Memory B cell (primary cell): ENCODE data around the gene NCBP3.
"Not testable (repeated sequence)": the region's sequence is repeated elsewhere in the genome, so short reads cannot be mapped to it uniquely, and the experiment has no call there.

ENCODE experiments used
- ATAC-seq: fragments of 150-1000 bp; cut with Tn5 transposase; 2 replicates; pipeline ENCODE4 v1.10.0; 2021; ENCODE audit warnings: low read depth, mild to moderate bottlenecking, moderate library complexity
- DNase-seq, 2 donors: peaks; one replicate each; pipeline ENCODE4 v3.0.0; 2022; ENCODE audit warnings: low spot score in 2 of 2
- H3K27ac Mint-ChIP-seq: one replicate; pipeline ENCODE4 v1.8.0; 2022; ENCODE audit warnings: mild to moderate bottlenecking, moderate library complexity, mixed read lengths
- H3K27me3 Mint-ChIP-seq: one replicate; pipeline ENCODE4 v1.8.0; 2022; ENCODE audit warnings: mixed read lengths
- H3K36me3 Mint-ChIP-seq: one replicate; pipeline ENCODE4 v1.8.0; 2022; ENCODE audit warnings: mild to moderate bottlenecking, mixed read lengths
- H3K4me1 Mint-ChIP-seq: one replicate; pipeline ENCODE4 v1.8.0; 2022; ENCODE audit warnings: mixed read lengths
- H3K4me3 Mint-ChIP-seq: one replicate; pipeline ENCODE4 v1.8.0; 2022; ENCODE audit warnings: mild to moderate bottlenecking, moderate library complexity, mixed read lengths
- H3K9me3 Mint-ChIP-seq: one replicate; pipeline ENCODE4 v1.8.0; 2022; ENCODE audit warnings: mixed read lengths

The NCBP3 gene

GRCh38 chr17:3870871-3871306 lies 24.8 kb upstream of the NCBP3 start:
- Mint-ChIP-seq H3K4me1 (peaks cover 2% of the 10 kb centered on the region), H3K9me3 (no peaks in the 10 kb centered on the region), H3K36me3 (peaks cover 11% of the 10 kb centered on the region), H3K27me3 (no peaks in the 10 kb centered on the region), H3K27ac (peak overlapping the region; percentile 21), H3K4me3 (peak overlapping the region; percentile 24)
- DNase-seq (no peak), ATAC-seq (no peak)

- H3K9me3 Mint-ChIP-seq, result no peaks in the 10 kb centered on the region
- H3K4me3 Mint-ChIP-seq, result no peak overlapping the region
- DNase-seq, result no peak
- peaks cover 6% of the 10 kb centered on the region for H3K36me3 Mint-ChIP-seq
- peaks cover 2% of the 10 kb centered on the region for H3K4me1 Mint-ChIP-seq
- no peaks in the 10 kb centered on the region for H3K27me3 Mint-ChIP-seq
- H3K27ac Mint-ChIP-seq, result no peak overlapping the region
- ATAC-seq, result no peak
These were observed 21.6 kb upstream of the NCBP3 start for GRCh38 chr17:3867606-3868005.

GRCh38 chr17:3867106-3867505 lies 21.1 kb upstream of the NCBP3 start:
- Mint-ChIP-seq H3K36me3 (peaks cover 6% of the 10 kb centered on the region), H3K4me1 (peaks cover 2% of the 10 kb centered on the region), H3K27me3 (no peaks in the 10 kb centered on the region), H3K9me3 (no peaks in the 10 kb centered on the region), H3K27ac (no peak overlapping the region), H3K4me3 (no peak overlapping the region)
- ATAC-seq (no peak), DNase-seq (no peak)

- Mint-ChIP-seq H3K4me1 (peaks cover 2% of the 10 kb centered on the region), H3K9me3 (no peaks in the 10 kb centered on the region), H3K36me3 (peaks cover 6% of the 10 kb centered on the region), H3K27ac (no peak overlapping the region), H3K4me3 (no peak overlapping the region), H3K27me3 (no peaks in the 10 kb centered on the region)
- DNase-seq (no peak), ATAC-seq (no peak)
These were observed 20.2 kb upstream of the NCBP3 start for GRCh38 chr17:3866276-3866675.

- H3K9me3 Mint-ChIP-seq, result no peaks in the 10 kb centered on the region
- H3K4me3 Mint-ChIP-seq, result no peak overlapping the region
- H3K4me1 Mint-ChIP-seq, result no peaks in the 10 kb centered on the region
- ATAC-seq, result no peak
- H3K27me3 Mint-ChIP-seq, result no peaks in the 10 kb centered on the region
- DNase-seq, result no peak
- no peak overlapping the region for H3K27ac Mint-ChIP-seq
- peaks cover 4% of the 10 kb centered on the region for H3K36me3 Mint-ChIP-seq
These were observed 19.1 kb upstream of the NCBP3 start for GRCh38 chr17:3865176-3865575.

- H3K4me3 Mint-ChIP-seq, result no peak overlapping the region
- no peaks in the 10 kb centered on the region for H3K9me3 Mint-ChIP-seq
- no peak overlapping the region for H3K27ac Mint-ChIP-seq
- no peaks in the 10 kb centered on the region for H3K27me3 Mint-ChIP-seq
- DNase-seq, result no peak
- H3K4me1 Mint-ChIP-seq, result no peaks in the 10 kb centered on the region
- no peak for ATAC-seq
- H3K36me3 Mint-ChIP-seq, result peaks cover 4% of the 10 kb centered on the region
These were observed 18.5 kb upstream of the NCBP3 start for GRCh38 chr17:3864534-3864933.

- no peak overlapping the region for H3K27ac Mint-ChIP-seq
These were observed 16.0 kb upstream of the NCBP3 start for GRCh38 chr17:3861761-3862681.

GRCh38 chr17:3860939-3861700 lies 15.1 kb upstream of the NCBP3 start:
- H3K27me3 Mint-ChIP-seq, result peaks cover 3% of the 10 kb centered on the region
- H3K27ac Mint-ChIP-seq, result no peak overlapping the region
- H3K36me3 Mint-ChIP-seq, result peaks cover 2% of the 10 kb centered on the region
- ATAC-seq (no peak), DNase-seq (no peak)
- H3K4me1 Mint-ChIP-seq, result no peaks in the 10 kb centered on the region
- H3K9me3 Mint-ChIP-seq, result no peaks in the 10 kb centered on the region
- H3K4me3 Mint-ChIP-seq, result no peak overlapping the region

More at GRCh38 chr17:3861761-3862681, 16.0 kb upstream of the NCBP3 start:
- Mint-ChIP-seq H3K4me1 (no peaks in the 10 kb centered on the region), H3K36me3 (peaks cover 2% of the 10 kb centered on the region), H3K27me3 (peaks cover under 1% of the 10 kb centered on the region), H3K9me3 (no peaks in the 10 kb centered on the region), H3K4me3 (no peak overlapping the region)
- ATAC-seq (no peak), DNase-seq (no peak)

GRCh38 chr17:3859940-3860339 lies 13.9 kb upstream of the NCBP3 start:
- Mint-ChIP-seq H3K27ac (no peak overlapping the region), H3K4me3 (no peak overlapping the region), H3K9me3 (no peaks in the 10 kb centered on the region), H3K27me3 (peaks cover 4% of the 10 kb centered on the region), H3K36me3 (peaks cover 2% of the 10 kb centered on the region), H3K4me1 (no peaks in the 10 kb centered on the region)
- DNase-seq (no peak), ATAC-seq (no peak)

GRCh38 chr17:3857261-3858105 lies 11.4 kb upstream of the NCBP3 start:
- H3K27ac Mint-ChIP-seq, result no peak overlapping the region
- DNase-seq, result no peak
- peaks cover 2% of the 10 kb centered on the region for H3K36me3 Mint-ChIP-seq
- H3K27me3 Mint-ChIP-seq, result peaks cover 7% of the 10 kb centered on the region
- no peak for ATAC-seq
- H3K9me3 Mint-ChIP-seq, result no peaks in the 10 kb centered on the region
- H3K4me3 Mint-ChIP-seq, result no peak overlapping the region
- H3K4me1 Mint-ChIP-seq, result no peaks in the 10 kb centered on the region

- not testable (repeated sequence) for H3K36me3 Mint-ChIP-seq, H3K4me3 Mint-ChIP-seq, ATAC-seq, H3K27ac Mint-ChIP-seq, DNase-seq, H3K4me1 Mint-ChIP-seq, H3K9me3 Mint-ChIP-seq
- H3K27me3 Mint-ChIP-seq, result peaks cover 11% of the 10 kb centered on the region
These were observed 8.2 kb upstream of the NCBP3 start for GRCh38 chr17:3854204-3854603.

GRCh38 chr17:3852561-3852960 lies 6.5 kb upstream of the NCBP3 start:
- Mint-ChIP-seq H3K27me3 (peaks cover 11% of the 10 kb centered on the region), H3K27ac (no peak overlapping the region), H3K4me3 (no peak overlapping the region), H3K9me3 (no peaks in the 10 kb centered on the region), H3K4me1 (no peaks in the 10 kb centered on the region), H3K36me3 (no peaks in the 10 kb centered on the region)
- ATAC-seq (no peak), DNase-seq (no peak)

GRCh38 chr17:3851461-3852100 lies 5.5 kb upstream of the NCBP3 start:
- ATAC-seq (no peak), DNase-seq (no peak)
- H3K4me1 Mint-ChIP-seq, result peaks cover 3% of the 10 kb centered on the region
- no peaks in the 10 kb centered on the region for H3K9me3 Mint-ChIP-seq
- H3K4me3 Mint-ChIP-seq, result no peak overlapping the region
- H3K27ac Mint-ChIP-seq, result no peak overlapping the region
- H3K36me3 Mint-ChIP-seq, result no peaks in the 10 kb centered on the region
- peaks cover 7% of the 10 kb centered on the region for H3K27me3 Mint-ChIP-seq
